ENCODE results near the gene CALML4.
"Not testable (repeated sequence)": the region's sequence is repeated elsewhere in the genome, so short reads cannot be mapped to it uniquely, and the experiment has no call there.

The CALML4 gene

DNA sequence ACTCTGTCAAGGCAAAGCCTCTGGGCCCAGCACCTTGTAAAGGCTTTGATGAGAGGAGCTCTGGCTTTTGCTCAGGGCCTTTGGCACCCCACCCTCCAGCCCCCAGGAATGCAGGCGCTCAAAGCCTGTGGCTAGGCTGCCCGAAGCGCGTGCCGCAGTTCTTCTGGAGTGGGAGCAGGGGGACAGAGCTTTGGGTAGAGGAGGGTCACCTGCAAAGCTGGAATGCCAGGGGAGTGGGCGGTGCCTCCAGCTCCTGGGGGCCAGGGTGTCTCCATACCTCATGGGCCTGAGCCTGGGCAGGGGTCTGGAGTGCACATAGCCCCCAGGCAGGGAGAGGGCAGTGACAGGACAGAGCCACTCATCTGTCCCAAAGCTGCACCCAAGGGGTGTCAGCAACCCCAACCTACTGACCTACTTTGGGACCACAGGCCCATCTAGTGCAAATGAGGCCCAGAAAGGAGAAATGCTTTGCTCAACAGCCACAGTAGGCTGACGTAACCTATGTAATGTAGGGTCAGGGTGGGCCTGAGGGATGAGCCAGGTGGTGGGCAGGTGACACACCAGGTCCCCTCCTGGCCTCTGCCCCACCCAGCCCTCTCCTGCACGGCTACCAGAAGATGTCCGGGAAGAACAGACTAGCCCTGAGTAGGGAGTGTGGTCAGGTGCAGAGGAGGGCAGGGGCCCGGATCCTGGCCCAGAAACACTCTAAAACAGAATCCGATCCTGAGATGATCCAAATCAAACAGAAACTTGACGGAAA, 2.2 kb upstream of the CALML4 start:
- DNase-seq: no peak

DNA sequence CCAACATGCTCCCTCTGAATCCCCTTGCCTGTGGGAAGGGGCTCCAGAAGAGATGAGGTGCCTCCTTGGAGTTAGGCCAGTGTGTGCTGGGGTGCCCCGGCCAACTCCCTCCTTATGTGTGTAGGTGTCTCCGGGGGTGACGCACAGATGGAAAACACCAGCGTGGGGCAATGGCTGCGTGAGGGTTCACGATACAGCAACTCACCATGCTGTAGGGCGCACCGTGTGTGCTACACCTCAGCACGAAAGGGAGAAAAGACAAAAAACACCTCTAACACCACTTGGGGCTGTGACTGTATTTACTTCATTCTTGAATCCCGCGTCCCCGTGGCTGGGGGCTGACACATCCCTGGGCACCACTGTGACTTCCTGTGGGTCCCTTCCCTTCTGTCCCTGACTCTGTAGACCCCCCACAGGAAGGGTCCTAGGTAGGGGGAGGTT, 1.6 kb upstream of the CALML4 start:
- DNase-seq: no peak

GRCh38 chr15:68205954-68206539, 915 bp upstream of the CALML4 start:
- no peak for DNase-seq

DNA sequence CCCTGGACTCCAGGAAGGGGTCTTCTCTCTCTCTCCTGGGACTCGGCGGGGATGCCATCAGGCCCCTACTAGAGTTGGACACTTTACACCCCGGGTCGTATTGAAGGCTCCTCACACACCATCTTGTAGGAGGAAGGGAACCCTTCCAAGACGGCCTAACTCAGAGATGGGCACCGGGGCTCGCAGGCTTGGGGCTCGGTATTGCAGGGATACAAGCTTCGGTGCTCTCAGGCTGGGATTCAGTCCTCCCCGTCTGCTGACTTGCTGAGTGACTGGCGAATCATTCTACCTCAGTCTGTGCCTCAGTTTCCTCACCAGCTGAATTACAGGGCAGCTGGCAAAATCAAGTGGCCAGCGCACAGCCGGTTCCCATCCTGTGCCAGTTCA, 419 bp upstream of the CALML4 start:
- no peak for DNase-seq

- DNase-seq: no peak
Measured at GRCh38 chr15:68204361-68204760, 771 bp downstream of the CALML4 start.

- no peak for DNase-seq
Measured at GRCh38 chr15:68203956-68204355, 1.2 kb downstream of the CALML4 start.

GRCh38 chr15:68203486-68203885, 1.6 kb downstream of the CALML4 start:
- DNase-seq: no peak

GRCh38 chr15:68202994-68203393, 2.1 kb downstream of the CALML4 start:
- DNase-seq: not testable (repeated sequence)

GRCh38 chr15:68201879-68202261, 3.3 kb downstream of the CALML4 start:
- no peak for DNase-seq

DNA sequence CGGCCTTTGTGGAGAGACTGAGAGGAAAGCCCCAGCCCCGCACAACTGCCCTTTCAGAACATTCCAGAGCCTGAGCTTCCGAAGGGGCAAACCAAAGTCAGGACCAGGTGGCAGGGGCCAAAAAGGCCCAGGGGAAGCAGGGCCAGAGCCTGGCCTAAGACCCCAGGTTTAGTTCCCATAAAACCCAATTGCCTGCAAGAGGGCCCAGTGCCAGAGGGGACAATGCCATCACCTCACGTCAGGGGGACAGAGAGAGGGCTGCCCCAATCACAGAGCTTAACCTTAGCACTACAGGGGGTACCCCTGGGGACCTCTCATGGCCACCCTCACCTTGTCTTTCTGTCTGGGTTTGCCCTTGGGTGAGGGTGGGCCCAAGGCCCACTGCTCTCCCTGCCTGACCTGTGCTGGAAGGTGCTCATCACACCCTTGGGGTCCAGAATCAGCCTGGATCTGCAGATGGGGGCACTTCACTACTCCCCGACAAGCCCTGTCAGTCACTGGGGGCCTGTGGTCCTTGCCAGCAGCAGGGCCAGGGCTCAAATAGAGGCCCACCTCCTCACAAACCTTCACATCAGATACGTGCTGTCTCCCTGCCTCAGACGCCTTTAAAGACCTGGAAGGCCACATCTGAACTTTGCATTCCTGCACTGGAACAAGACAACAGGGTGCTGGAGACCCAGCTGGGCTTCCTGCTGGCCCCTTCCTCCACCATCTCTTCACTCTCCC, 3.8 kb downstream of the CALML4 start:
- no peak for DNase-seq

- DNase-seq: no peak
Measured at GRCh38 chr15:68200016-68200861, 4.9 kb downstream of the CALML4 start.

- DNase-seq: no peak
Measured at GRCh38 chr15:68199340-68199739, 5.8 kb downstream of the CALML4 start.

DNA sequence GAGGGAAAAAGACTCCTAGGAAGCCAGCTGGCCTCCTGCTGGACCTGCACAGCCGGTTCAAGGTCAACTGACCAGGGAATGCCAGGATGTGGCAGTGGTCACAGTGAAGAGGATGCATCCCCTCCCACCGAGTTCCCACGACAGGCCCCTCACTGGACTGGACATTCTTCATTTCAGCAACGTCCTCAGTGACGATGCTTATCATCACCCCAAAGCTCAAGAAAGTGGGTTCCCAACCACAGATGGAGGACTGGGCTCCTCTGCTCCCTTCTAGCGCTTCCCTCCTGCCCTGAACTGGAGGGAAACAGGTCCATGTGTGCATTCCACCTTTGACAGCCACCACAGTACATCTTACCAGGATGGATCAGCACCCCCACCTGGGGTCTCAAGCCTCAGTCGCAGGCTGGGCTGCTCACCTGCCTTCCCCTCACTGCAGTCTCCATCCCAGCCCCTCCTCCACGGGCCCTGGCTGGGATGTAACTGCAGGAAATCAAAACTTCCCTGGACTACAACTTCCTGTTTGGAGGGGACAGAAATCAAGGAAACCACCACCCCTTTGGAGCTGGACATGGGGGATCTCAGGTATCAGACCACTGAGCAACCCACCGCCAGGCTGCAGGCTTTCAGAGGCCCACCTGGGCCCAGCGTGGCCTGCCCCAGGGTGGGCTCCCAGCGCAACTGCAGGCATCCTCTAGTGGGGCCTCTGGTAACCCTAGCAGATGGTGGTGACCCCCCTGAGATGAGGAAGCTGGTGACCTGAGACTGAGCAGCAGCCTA, 7.3 kb downstream of the CALML4 start:
- DNase-seq: no peak

GRCh38 chr15:68197170-68197492, 8.0 kb downstream of the CALML4 start:
- DNase-seq: no peak

- no peak for DNase-seq
Measured at GRCh38 chr15:68196445-68197169, 8.5 kb downstream of the CALML4 start.

DNA sequence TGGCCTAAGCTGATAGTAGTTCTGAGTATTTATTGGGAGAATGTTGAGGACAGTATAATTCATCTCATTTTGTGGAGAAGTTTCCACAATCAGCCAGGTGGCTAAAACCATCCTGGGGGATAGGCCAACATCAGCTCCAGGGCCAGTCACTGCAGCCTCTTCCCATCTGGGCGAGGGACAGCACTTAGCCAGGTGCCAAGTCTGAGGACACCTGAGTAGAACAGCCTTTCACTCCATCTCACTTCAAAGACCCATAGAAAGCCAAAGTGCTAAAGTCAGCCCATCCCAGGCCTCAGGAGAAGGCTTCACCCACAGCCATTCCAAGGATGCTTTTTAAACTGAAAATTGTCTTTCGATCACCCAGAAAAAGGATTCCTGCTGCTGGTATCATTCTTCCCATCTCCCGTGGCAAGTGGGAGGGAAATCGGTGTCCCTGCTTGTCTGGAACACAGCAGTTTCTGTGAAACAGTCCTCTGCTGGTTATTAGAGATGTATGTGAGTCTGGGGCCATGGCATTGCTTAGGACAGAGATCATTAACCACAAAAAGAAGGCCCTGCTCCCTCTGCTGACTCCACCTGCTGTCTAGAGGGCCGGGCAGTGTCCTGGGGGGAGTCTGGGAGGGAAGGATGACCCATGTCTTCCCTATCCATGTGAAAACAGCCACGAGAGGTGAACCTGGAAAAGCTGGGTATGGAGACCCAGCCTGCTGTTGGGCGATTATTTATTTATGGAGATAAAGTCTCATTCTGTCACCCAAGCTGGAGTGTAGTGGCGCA, 9.6 kb downstream of the CALML4 start:
- DNase-seq: no peak

- DNase-seq: no peak
Measured at GRCh38 chr15:68192804-68193486, 12.2 kb downstream of the CALML4 start.

DNA sequence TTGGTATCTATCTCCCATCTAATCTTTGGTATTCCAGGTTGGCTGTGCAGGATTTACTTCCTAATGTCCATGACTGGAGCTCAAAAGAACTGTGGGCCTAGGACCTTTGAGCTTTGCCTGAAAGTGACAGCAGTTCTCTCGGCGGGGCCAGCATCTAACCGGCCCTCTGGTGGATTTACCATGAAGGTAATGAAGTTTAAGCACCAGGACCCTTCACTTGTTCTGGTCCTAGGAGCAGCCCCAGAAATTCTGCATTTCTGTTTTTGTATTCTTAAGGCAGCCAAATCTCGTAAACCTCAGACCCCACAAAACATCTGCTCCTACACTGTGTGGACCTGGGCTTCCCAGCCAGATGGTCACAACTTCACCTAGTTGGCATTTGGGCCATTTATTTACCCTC, 13.0 kb downstream of the CALML4 start:
- DNase-seq: no peak

- DNase-seq: no peak
Measured at GRCh38 chr15:68191555-68191954, 13.6 kb downstream of the CALML4 start.

- DNase-seq: no peak
Measured at GRCh38 chr15:68190048-68190447, 15.1 kb downstream of the CALML4 start.

Measured in stimulated activated CD8-positive, alpha-beta memory T cell treated with anti-CD3 and anti-CD28 coated beads, Interleukin-4, amount 100 ng/mL, for 48 hours (primary cell).